Tibial nerve (tissue), 4 donors: ENCODE measurements around the gene SLCO2A1. TPM values are rescaled to one million over a fixed set of nuclear protein-coding genes. Genes with fewer than 3 reads are reported as not detected.

Experiments
- DNase-seq, 2 donors: peaks; one replicate each; pipeline ENCODE4 v3.0.0-alpha.2; 2019; ENCODE audit warnings: low spot score in 2 of 2
- H3K27ac ChIP-seq, 4 donors: fragments of 200-600 bp; sonication (generic) in 3 of 4; one replicate each; pipeline ENCODE4 v1.5.1; 2017 to 2019; ENCODE audit warnings: mild to moderate bottlenecking in 1 of 4
- H3K27me3 ChIP-seq, 2 donors: fragments of 200-600 bp; sonication (generic) in 1 of 2; one replicate each; pipeline versions ENCODE4 v1.5.1 to v1.6.0; 2017 to 2019
- H3K36me3 ChIP-seq, 3 donors: fragments of 200-600 bp; sonication (generic); one replicate each; pipeline ENCODE4 v1.5.1; 2018 to 2019
- H3K4me1 ChIP-seq, 4 donors: fragments of 200-600 bp; sonication (generic) in 3 of 4; one replicate each; pipeline ENCODE4 v1.5.1; 2017 to 2019
- H3K4me3 ChIP-seq, 4 donors: fragments of 200-600 bp; sonication (generic) in 3 of 4; one replicate each; pipeline ENCODE4 v1.5.1; 2017 to 2019; ENCODE audit warnings: mild to moderate bottlenecking in 1 of 4, moderate library complexity in 1 of 4
- H3K9me3 ChIP-seq, 4 donors: fragments of 200-600 bp; sonication (generic) in 3 of 4; one replicate each; pipeline ENCODE4 v1.5.1; 2017 to 2019
- EP300 ChIP-seq, 2 donors: sonication (generic); formaldehyde crosslinking; IDR thresholded peaks; one replicate each; pipeline ENCODE4 v1.6.1; 2017; ENCODE audit warnings: antibody characterized with exemption in 2 of 2, mild to moderate bottlenecking in 1 of 2
- POLR2A ChIP-seq, 2 donors: fragments of 450-650 bp; IDR thresholded peaks; one replicate each; pipeline ENCODE4 v1.6.1; 2017; ENCODE audit warnings: antibody characterized with exemption in 2 of 2, mild to moderate bottlenecking in 2 of 2, moderate library complexity in 2 of 2
- WGBS, 2 donors: methylation state at CpG; one replicate each; pipeline ENCODE4 v1.1.5; 2018; 5-methylcytosine and 5-hydroxymethylcytosine counted together
- total RNA-seq, 4 donors: library from RNA; depleted of rRNA; stranded (reverse); fragments of >200 nt; gene quantifications; one replicate each; pipeline ENCODE4 v1.1.0, GENCODE V29; 2016
- TF ChIP-seq, protein P1 (sequence below), 5 experiments: fragments of 200-600 bp in 3 of 5; fragments of 450-650 bp in 2 of 5; sonication (generic) in 3 of 5; IDR thresholded peaks; one replicate each; pipeline ENCODE4 v1.5.1; 2016 to 2019; ENCODE audit warnings: antibody characterized with exemption in 5 of 5, mild to moderate bottlenecking in 3 of 5, moderate library complexity in 2 of 5

The SLCO2A1 gene
- total RNA-seq, 4 donors from 2014 or later, result 8.8 to 22.9 (median 12.2) TPM

DNA sequence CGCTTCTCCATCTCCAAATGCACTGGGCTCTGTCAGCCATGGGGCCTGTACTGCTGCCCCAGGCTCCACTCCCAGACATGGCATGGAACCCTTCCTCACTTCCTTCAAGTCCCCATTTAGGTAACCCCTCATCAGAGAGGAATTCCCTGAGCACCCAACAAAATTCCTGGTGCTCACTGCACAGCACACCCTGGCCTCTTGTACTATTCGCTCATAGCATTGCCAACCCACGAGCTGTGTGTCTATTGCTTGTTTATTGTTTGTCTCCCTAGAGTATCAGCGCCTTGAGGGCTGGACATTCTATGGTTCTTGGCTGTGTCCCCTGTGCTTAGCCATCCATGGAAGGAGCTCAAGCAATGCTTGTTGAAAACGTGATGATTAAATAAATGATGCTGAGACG lies 46.1 kb upstream of the SLCO2A1 start:
- Histone ChIP-seq H3K27me3 (no peaks in the 10 kb centered on the region), H3K9me3 (peaks cover 0 to 9% (median 4%) of the 10 kb centered on the region in 4 donors), H3K27ac (no peak overlapping the region), H3K4me3 (no peak overlapping the region), H3K36me3 (no peaks in the 10 kb centered on the region), H3K4me1 (peaks cover 0 to 6% (median 0%) of the 10 kb centered on the region in 4 donors)
- TF ChIP-seq EP300 (IDR thresholded peaks at IDR 0.05) (no peak), POLR2A (IDR thresholded peaks at IDR 0.05) (no peak)
- TF ChIP-seq, protein P1, sequence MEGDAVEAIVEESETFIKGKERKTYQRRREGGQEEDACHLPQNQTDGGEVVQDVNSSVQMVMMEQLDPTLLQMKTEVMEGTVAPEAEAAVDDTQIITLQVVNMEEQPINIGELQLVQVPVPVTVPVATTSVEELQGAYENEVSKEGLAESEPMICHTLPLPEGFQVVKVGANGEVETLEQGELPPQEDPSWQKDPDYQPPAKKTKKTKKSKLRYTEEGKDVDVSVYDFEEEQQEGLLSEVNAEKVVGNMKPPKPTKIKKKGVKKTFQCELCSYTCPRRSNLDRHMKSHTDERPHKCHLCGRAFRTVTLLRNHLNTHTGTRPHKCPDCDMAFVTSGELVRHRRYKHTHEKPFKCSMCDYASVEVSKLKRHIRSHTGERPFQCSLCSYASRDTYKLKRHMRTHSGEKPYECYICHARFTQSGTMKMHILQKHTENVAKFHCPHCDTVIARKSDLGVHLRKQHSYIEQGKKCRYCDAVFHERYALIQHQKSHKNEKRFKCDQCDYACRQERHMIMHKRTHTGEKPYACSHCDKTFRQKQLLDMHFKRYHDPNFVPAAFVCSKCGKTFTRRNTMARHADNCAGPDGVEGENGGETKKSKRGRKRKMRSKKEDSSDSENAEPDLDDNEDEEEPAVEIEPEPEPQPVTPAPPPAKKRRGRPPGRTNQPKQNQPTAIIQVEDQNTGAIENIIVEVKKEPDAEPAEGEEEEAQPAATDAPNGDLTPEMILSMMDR (IDR thresholded peaks at IDR 0.05), result no peak
- 79 to 87% methylated on average over 6 of the region's 6 CpGs for WGBS, 2 donors
- no peak for DNase-seq

DNA sequence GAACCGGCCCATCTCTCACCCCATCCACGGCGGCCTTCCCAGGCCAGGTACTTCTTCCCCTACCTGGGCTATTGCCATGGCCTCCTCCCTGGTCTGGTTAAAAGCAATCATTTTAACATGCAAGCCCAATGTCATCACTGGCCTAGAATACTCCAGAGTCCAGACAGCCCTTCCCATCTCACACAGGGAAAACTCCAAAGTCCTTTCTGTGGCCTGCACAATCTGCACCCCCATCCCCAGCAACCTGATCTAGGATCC lies 45.8 kb upstream of the SLCO2A1 start:
- Histone ChIP-seq H3K36me3 (no peaks in the 10 kb centered on the region), H3K27me3 (no peaks in the 10 kb centered on the region), H3K9me3 (peaks cover 0 to 7% (median 3%) of the 10 kb centered on the region in 4 donors), H3K4me3 (no peak overlapping the region), H3K27ac (no peak overlapping the region), H3K4me1 (peaks cover 0 to 9% (median 0%) of the 10 kb centered on the region in 4 donors)
- TF ChIP-seq EP300 (IDR thresholded peaks at IDR 0.05) (no peak), POLR2A (IDR thresholded peaks at IDR 0.05) (no peak)
- TF ChIP-seq, protein P1 (IDR thresholded peaks at IDR 0.05), result no peak
- WGBS, 2 donors, result 100% methylated on average over 3 of the region's 3 CpGs
- DNase-seq, result no peak

DNA sequence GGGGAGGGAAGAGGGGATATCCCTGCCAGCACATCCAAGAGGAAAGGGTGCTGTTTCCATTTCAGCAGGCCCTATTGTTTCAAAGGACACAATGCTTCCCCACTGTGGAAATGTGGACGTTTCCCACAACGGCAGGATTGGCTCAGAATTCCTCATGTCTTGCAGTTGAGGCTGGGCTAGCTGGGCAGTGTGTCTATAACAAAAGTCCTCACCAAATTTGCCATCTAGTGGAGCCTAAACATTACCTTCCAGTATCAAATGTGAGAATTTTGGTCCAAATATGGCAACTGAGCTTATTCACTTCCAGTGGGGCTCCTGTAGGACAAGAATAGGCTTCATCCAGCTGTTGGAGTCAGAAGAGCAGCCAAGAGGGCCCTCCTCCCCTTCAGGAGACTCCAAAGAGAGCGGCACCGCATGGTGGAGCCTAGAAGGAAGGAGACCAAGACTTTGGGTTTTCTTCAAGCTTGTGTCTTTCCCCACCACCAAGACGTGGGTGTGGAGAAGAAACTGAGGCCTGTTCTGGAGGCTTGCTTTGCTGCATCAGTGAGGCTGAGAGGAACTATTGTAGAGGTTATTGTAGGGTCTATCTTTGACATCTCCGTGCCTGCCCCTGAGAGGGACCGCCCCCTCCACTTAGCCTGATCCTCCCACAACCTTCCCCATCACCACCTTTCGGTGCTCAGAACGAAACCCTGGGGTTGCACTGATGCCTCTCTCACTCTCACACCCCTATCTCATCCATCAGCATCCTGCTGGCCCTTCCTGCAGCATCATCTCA lies 45.3 kb upstream of the SLCO2A1 start:
- Histone ChIP-seq H3K4me1 (peaks cover 0 to 9% (median 0%) of the 10 kb centered on the region in 4 donors), H3K27ac (no peak overlapping the region), H3K27me3 (no peaks in the 10 kb centered on the region), H3K36me3 (no peaks in the 10 kb centered on the region), H3K9me3 (peaks cover 0 to 3% (median 1%) of the 10 kb centered on the region in 4 donors), H3K4me3 (no peak overlapping the region)
- TF ChIP-seq EP300 (IDR thresholded peaks at IDR 0.05) (no peak), POLR2A (IDR thresholded peaks at IDR 0.05) (no peak)
- TF ChIP-seq, protein P1 (IDR thresholded peaks at IDR 0.05), result no peak
- no peak for DNase-seq
- 89 to 90% methylated on average over 9 of the region's 9 CpGs for WGBS, 2 donors

DNA sequence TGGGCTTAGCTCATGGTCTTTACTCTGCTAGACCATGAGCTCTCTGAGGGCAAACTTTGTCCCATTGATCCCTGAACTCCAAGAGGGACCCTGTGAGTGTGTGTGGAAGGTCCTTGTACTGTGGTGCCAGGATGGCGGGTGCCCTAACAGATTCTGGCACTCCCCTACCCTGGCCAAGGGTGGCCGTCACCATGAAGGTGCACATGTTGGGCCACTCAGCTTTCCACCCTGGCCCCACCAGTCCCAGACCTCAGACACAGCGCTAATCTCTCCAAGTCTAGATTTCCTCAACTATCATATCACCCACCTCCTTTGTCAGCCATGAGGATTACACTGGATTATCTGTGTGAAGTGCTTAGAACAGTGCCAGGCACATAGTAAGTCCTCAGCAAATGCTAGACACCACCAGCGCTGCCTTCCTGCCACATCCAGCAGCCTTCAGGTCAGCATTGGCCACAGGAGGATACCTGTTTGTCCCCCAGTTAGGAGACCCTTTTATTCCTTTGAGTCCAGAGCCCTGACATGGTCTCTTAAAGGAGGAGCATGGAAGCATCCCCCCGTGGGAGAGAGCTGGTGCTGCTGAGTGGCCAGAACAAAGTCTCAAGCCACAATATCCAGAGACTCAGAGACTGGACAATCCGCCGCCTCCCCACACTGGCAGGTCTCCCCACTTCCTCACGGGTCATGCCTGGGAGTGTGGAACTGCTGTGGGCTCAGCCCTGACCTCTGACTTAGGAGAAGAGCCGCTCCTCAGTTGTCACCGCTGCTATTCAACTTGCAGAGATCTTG lies 44.5 kb upstream of the SLCO2A1 start:
- H3K4me1 ChIP-seq, result peaks cover 0 to 9% (median 0%) of the 10 kb centered on the region in 4 donors
- no peaks in the 10 kb centered on the region for H3K36me3 ChIP-seq
- H3K4me3 ChIP-seq, result no peak overlapping the region
- no peak for DNase-seq
- no peaks in the 10 kb centered on the region for H3K9me3 ChIP-seq
- no peak for TF ChIP-seq EP300 (IDR thresholded peaks at IDR 0.05)
- no peak for TF ChIP-seq POLR2A (IDR thresholded peaks at IDR 0.05)
- TF ChIP-seq, protein P1 (IDR thresholded peaks at IDR 0.05), result no peak
- no peaks in the 10 kb centered on the region for H3K27me3 ChIP-seq
- whole genome bisulfite sequencing, 2 donors, result 84 to 88% methylated on average over 9 to 10 of the region's 10 CpGs
- no peak overlapping the region for H3K27ac ChIP-seq

DNA sequence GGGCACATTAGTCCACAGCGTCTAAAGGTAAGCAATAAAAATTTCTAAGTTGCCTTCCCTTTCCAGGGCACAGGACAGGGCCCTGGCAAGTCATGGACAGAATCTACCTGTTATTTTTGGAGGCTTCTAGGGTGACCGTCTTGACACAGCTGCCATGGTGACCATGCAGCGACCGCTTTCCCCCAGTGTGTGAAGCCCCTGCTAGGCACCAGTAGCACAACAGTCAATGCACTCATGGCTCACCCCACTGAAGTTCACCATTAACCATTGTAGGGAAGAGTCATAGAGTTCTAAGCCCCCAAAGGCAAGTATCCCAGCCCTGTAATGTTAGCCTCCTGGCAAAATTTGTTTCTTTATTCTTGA lies 43.8 kb upstream of the SLCO2A1 start:
- no peaks in the 10 kb centered on the region for H3K36me3 ChIP-seq
- 92 to 97% methylated on average over 4 of the region's 4 CpGs for WGBS, 2 donors
- DNase-seq, result no peak
- H3K4me3 ChIP-seq, result no peak overlapping the region
- TF ChIP-seq POLR2A (IDR thresholded peaks at IDR 0.05) (no peak), EP300 (IDR thresholded peaks at IDR 0.05) (no peak)
- TF ChIP-seq, protein P1 (IDR thresholded peaks at IDR 0.05), result no peak
- no peak overlapping the region for H3K27ac ChIP-seq
- H3K27me3 ChIP-seq, result no peaks in the 10 kb centered on the region
- H3K4me1 ChIP-seq, result peaks cover 0 to 9% (median 0%) of the 10 kb centered on the region in 4 donors
- H3K9me3 ChIP-seq, result no peaks in the 10 kb centered on the region
